Left ventricle myocardium inferior (tissue), 1 donor: Measurements from ENCODE around the gene CRELD2. TPM values are rescaled to one million over a fixed set of nuclear protein-coding genes. Genes with fewer than 3 reads are reported as not detected.

Experiments used
- DNase-seq: peaks from one replicate; pipeline ENCODE4 v3.0.0-alpha.2; 2020
- H3K27ac ChIP-seq: fragments of 200-600 bp; replicated peaks from 2 replicates; pipeline ENCODE4 v1.8.0; 2021
- H3K27me3 ChIP-seq: fragments of 200-600 bp; 2 replicates; pipeline ENCODE4 v1.8.0; 2021; ENCODE audit warnings: low read depth
- H3K36me3 ChIP-seq: fragments of 200-600 bp; 2 replicates; pipeline ENCODE4 v1.8.0; 2021
- H3K4me1 ChIP-seq: fragments of 200-600 bp; 2 replicates; pipeline ENCODE4 v1.8.0; 2021
- H3K4me3 ChIP-seq: fragments of 200-600 bp; 2 replicates; pipeline ENCODE4 v1.8.0; 2021; ENCODE audit warnings: mild to moderate bottlenecking, moderate library complexity
- H3K9me3 ChIP-seq: fragments of 200-600 bp; replicated peaks from 2 replicates; pipeline ENCODE4 v1.8.0; 2021
- CTCF ChIP-seq: fragments of 200-600 bp; IDR thresholded peaks from 2 replicates; pipeline ENCODE4 v1.8.0; 2021; ENCODE audit warnings: antibody characterized with exemption, mild to moderate bottlenecking, borderline replicate concordance
- intact Hi-C: fragments of 100-400 bp; cut with micrococcal nuclease; formaldehyde crosslinking; loops from one replicate; pipeline ENCODE4 v1.11.0; 2022
- long read RNA-seq: library from polyadenylated mRNA; unstranded; transcript quantifications from one replicate; pipeline ENCODE4 v2.0.0, GENCODE V29; 2021
- total RNA-seq: library from RNA; stranded (reverse); fragmentation: NEBNext Ultra II Directional; extraction: Animal tissue kit (Norgen Biotek cat#: 25700); gene quantifications from one replicate; pipeline ENCODE4 v1.2.1, GENCODE V29; 2021
- donor health status: DM: no; HTN: yes; CAD: no; lungs with severe emphysema.

Gene CRELD2
- total RNA-seq = 25.5 TPM
- long read RNA-seq, transcript CRELD2-201 (10 exons, 1,357 nt) = major isoform, 61 of 84 reads
- long read RNA-seq, partial matches to known transcripts = 2 of 84 reads
- long read RNA-seq, other reads (novel, unspliced or antisense) = 14 of 84 reads

- H3K27me3 ChIP-seq = no peaks in the 10 kb centered on the region
- H3K9me3 ChIP-seq = no peaks in the 10 kb centered on the region
- DNase-seq = peak; percentile 98
- TF ChIP-seq CTCF = peak; percentile 18
- peaks cover 36% of the 10 kb centered on the region for H3K36me3 ChIP-seq
- H3K4me3 ChIP-seq = peak within 1 kb of the TSS; percentile 86
- peaks cover 29% of the 10 kb centered on the region for H3K4me1 ChIP-seq
- intact Hi-C loops = no loop called here
- peak within 1 kb of the TSS; percentile 94 for H3K27ac ChIP-seq
These were observed at the start of gene CRELD2, which contains the start of gene ALG12 for GRCh38 chr22:49917974-49918910. CRELD2 (plus strand) TSS chr22:49918634; CDS start chr22:49918770, 136 bp downstream. ALG12 (minus strand) TSS chr22:49918438; CDS start chr22:49913765, 4,673 bp downstream.

- H3K4me1 ChIP-seq = no peaks in the 10 kb centered on the region
- peaks cover 48% of the 10 kb centered on the region for H3K9me3 ChIP-seq
- H3K27ac ChIP-seq = no peak overlapping the region
- DNase-seq = no peak
- no peak for TF ChIP-seq CTCF
- no peaks in the 10 kb centered on the region for H3K27me3 ChIP-seq
- H3K4me3 ChIP-seq = no peak overlapping the region
- intact Hi-C loops = no loop called here
- H3K36me3 ChIP-seq = peaks cover 26% of the 10 kb centered on the region
These were observed 49.2 kb upstream of the CRELD2 start for GRCh38 chr22:49869086-49869830.

GRCh38 chr22:49869845-49870712 lies 48.4 kb upstream of the CRELD2 start:
- Histone ChIP-seq H3K4me3 (no peak overlapping the region), H3K36me3 (peaks cover 26% of the 10 kb centered on the region), H3K4me1 (no peaks in the 10 kb centered on the region), H3K9me3 (peaks cover 44% of the 10 kb centered on the region), H3K27me3 (no peaks in the 10 kb centered on the region), H3K27ac (no peak overlapping the region)
- no peak for TF ChIP-seq CTCF
- DNase-seq = no peak
- intact Hi-C loops = no loop called here

- Histone ChIP-seq H3K27ac (no peak overlapping the region), H3K36me3 (peaks cover 24% of the 10 kb centered on the region), H3K4me3 (no peak overlapping the region), H3K9me3 (peaks cover 30% of the 10 kb centered on the region), H3K4me1 (no peaks in the 10 kb centered on the region), H3K27me3 (no peaks in the 10 kb centered on the region)
- DNase-seq = no peak
- TF ChIP-seq CTCF = no peak
- intact Hi-C loops = no loop called here
These were observed 47.0 kb upstream of the CRELD2 start for GRCh38 chr22:49871482-49871881.
